ENCODE data around the gene CATSPER3. TPM values are rescaled to one million over a fixed set of nuclear protein-coding genes. Genes with fewer than 3 reads are reported as not detected.

CATSPER3 gene
- total RNA-seq, 1 donor from 2014 or later, result 1.3 TPM

DNA sequence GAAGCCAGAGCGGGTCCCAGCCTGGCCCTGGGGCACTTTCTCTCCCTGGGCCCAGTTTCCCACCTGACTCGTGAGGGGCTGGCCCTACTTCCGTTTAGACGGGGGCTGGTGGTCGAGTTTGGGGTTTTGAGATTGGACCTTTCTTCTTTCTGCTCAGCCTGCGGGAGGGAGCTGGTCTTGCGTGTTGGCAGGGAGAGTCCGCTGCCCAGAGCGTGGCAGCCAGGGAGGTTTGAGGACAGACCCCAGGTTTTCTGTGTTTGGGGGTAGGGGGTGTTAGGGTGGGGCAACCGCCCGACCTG is 72.3 kb downstream of the CATSPER3 start:
- peaks cover 5% of the 10 kb centered on the region for H3K4me1 Mint-ChIP-seq (ENCODE audit: low read depth)
- TF ChIP-seq, protein P1, sequence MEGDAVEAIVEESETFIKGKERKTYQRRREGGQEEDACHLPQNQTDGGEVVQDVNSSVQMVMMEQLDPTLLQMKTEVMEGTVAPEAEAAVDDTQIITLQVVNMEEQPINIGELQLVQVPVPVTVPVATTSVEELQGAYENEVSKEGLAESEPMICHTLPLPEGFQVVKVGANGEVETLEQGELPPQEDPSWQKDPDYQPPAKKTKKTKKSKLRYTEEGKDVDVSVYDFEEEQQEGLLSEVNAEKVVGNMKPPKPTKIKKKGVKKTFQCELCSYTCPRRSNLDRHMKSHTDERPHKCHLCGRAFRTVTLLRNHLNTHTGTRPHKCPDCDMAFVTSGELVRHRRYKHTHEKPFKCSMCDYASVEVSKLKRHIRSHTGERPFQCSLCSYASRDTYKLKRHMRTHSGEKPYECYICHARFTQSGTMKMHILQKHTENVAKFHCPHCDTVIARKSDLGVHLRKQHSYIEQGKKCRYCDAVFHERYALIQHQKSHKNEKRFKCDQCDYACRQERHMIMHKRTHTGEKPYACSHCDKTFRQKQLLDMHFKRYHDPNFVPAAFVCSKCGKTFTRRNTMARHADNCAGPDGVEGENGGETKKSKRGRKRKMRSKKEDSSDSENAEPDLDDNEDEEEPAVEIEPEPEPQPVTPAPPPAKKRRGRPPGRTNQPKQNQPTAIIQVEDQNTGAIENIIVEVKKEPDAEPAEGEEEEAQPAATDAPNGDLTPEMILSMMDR (IDR thresholded peaks at IDR 0.05; ENCODE audit: unreplicated experiment), result no peak
- DNase-seq (ENCODE audit: low spot score, unreplicated experiment), result no peak

DNA sequence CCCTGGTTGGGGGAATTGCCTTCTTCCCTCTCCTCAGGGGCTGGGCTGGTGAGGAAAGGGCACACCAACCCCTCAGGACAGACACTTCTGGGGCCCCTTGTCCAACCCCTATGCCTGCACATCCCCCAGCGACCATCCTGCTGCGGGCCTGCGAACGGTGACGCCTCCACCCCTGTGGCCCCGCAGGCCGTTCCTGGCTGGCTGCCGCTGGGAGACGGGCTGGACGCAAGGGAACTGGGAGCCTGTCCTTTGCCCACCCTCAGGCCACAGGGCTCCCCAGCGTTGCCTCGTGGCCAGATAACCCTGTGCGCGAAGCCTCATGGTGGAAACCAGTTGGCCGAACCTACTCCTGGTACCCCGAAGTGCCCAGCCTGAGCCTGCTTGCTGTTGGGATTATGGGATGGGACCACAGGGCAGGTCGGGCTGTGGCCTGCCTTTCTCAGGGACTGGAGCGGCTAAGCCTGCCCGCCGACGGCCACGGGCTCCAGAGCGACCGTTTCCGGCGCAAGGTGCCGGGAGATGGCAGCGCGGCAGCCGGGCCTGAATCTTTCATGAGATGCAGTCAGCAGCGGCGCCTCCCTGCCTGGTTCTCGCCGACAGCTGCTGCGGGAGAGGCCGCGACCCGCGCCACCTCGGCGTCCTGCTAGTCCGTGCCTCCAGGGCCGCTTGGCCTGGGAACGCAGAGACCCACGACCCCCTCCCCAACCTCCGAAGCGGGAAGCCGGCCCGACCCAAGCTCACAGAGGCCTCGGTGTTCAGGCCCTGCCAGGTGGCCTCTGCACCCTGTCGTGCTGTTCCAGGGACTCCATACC is 72.8 kb downstream of the CATSPER3 start:
- TF ChIP-seq, protein P1 (IDR thresholded peaks at IDR 0.05; ENCODE audit: unreplicated experiment), result no peak
- H3K27ac Mint-ChIP-seq, result no peak overlapping the region
- DNase-seq (ENCODE audit: low spot score, unreplicated experiment), result no peak
- no peak overlapping the region for H3K4me3 Mint-ChIP-seq (ENCODE audit: low read depth)
- peaks cover 1% of the 10 kb centered on the region for H3K4me1 Mint-ChIP-seq (ENCODE audit: low read depth)
- peaks cover 88% of the 10 kb centered on the region for H3K27me3 Mint-ChIP-seq
- H3K9me3 Mint-ChIP-seq (ENCODE audit: low read depth), result no peaks in the 10 kb centered on the region
- H3K36me3 Mint-ChIP-seq (ENCODE audit: insufficient read depth), result no peaks in the 10 kb centered on the region

More for the DNA sequence above, 72.3 kb downstream of the CATSPER3 start:
- Mint-ChIP-seq H3K27me3 (peaks cover 88% of the 10 kb centered on the region), H3K36me3 (ENCODE audit: insufficient read depth) (no peaks in the 10 kb centered on the region), H3K4me3 (ENCODE audit: low read depth) (no peak overlapping the region), H3K9me3 (ENCODE audit: low read depth) (no peaks in the 10 kb centered on the region), H3K27ac (no peak overlapping the region)

DNA sequence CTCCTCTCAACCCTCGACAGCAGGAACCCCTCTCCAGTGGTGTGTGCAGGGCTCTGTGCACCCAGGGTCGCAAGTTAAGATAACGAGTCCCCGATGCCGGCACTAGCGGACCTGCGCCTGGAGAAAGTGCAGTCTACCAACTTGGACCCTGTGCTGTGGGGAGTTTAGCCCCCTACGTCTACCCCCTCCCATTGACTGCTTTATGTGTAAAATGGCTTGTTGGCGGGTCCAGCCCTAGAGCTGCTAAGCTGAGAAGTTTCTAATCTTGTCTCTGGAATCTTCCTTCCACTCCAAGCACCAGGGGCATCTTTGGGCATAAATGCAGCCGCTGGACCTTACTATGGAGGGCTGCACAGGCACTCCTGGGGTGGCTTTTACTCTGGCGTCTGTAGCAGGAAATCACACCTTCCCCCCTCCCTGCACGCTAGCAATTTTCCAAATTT is 73.5 kb downstream of the CATSPER3 start:
- TF ChIP-seq, protein P1 (IDR thresholded peaks at IDR 0.05; ENCODE audit: unreplicated experiment), result no peak
- Mint-ChIP-seq H3K27me3 (peaks cover 91% of the 10 kb centered on the region), H3K4me3 (ENCODE audit: low read depth) (no peak overlapping the region)

DNA sequence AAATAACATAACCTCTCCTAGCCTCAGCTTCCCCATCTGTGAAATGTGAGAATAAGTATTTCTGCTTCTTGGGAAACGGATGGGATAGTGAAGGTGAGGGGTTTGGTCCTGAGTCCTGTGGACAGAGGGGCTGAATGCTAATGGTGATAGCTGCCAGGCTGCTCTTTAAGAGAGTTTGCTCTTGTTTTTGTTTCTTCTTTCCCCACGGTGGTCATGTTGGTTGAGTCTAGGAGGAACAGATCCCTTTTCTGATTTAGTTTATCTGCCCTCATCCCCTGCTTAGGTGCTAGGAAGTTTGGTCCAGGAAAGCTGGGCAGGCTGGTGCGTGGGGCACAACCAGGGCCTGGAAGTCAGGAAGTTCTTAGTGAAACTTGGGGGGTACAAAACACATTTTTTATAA is 74.0 kb downstream of the CATSPER3 start:
- peaks cover 91% of the 10 kb centered on the region for H3K27me3 Mint-ChIP-seq
- H3K9me3 Mint-ChIP-seq (ENCODE audit: low read depth), result no peaks in the 10 kb centered on the region
- TF ChIP-seq, protein P1 (IDR thresholded peaks at IDR 0.05; ENCODE audit: unreplicated experiment), result no peak
- H3K4me1 Mint-ChIP-seq (ENCODE audit: low read depth), result no peaks in the 10 kb centered on the region
- no peaks in the 10 kb centered on the region for H3K36me3 Mint-ChIP-seq (ENCODE audit: insufficient read depth)
- no peak overlapping the region for H3K4me3 Mint-ChIP-seq (ENCODE audit: low read depth)
- no peak for DNase-seq (ENCODE audit: low spot score, unreplicated experiment)
- H3K27ac Mint-ChIP-seq, result no peak overlapping the region

More for the DNA sequence above, 73.5 kb downstream of the CATSPER3 start:
- Mint-ChIP-seq H3K27ac (no peak overlapping the region), H3K36me3 (ENCODE audit: insufficient read depth) (no peaks in the 10 kb centered on the region), H3K4me1 (ENCODE audit: low read depth) (no peaks in the 10 kb centered on the region), H3K9me3 (ENCODE audit: low read depth) (no peaks in the 10 kb centered on the region)
- DNase-seq (ENCODE audit: low spot score, unreplicated experiment), result no peak

DNA sequence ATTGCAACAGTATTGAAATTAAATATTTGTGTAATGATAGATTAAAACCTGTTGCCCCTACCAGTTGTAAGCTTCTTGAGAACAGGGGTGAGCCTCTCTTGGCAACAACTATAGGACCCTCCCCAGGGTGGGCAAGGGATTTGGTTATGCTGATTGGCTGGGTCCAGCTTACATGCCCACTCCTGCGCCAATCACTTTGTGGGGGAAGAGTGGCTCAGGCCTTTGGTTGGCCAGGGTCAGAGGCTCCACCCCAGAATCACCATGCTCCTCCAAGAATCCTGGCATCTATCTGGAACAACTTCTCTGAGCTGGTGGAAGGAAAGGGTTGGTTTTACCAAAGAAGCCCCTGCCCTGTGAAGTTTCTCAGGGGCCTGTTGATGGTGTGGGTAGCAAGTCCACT is 74.9 kb downstream of the CATSPER3 start:
- H3K4me3 Mint-ChIP-seq (ENCODE audit: low read depth), result no peak overlapping the region
- no peak for DNase-seq (ENCODE audit: low spot score, unreplicated experiment)
- TF ChIP-seq, protein P1 (IDR thresholded peaks at IDR 0.05; ENCODE audit: unreplicated experiment), result no peak
- no peak overlapping the region for H3K27ac Mint-ChIP-seq
- no peaks in the 10 kb centered on the region for H3K9me3 Mint-ChIP-seq (ENCODE audit: low read depth)
- H3K36me3 Mint-ChIP-seq (ENCODE audit: insufficient read depth), result no peaks in the 10 kb centered on the region
- peaks cover 90% of the 10 kb centered on the region for H3K27me3 Mint-ChIP-seq
- peaks cover 2% of the 10 kb centered on the region for H3K4me1 Mint-ChIP-seq (ENCODE audit: low read depth)
